Measurements from ENCODE around the gene RNF126.
A peak's percentile ranks its signal among the peaks of the same experiment; 100 is the strongest.
"Not testable (repeated sequence)": the region's sequence is repeated elsewhere in the genome, so short reads cannot be mapped to it uniquely, and the experiment has no call there.

The RNF126 gene

GRCh38 chr19:685454-685931 lies 22.5 kb upstream of the RNF126 start:
- no peak for DNase-seq

GRCh38 chr19:682678-683320 lies 19.8 kb upstream of the RNF126 start:
- no peak for DNase-seq

- peak; percentile 34 for DNase-seq
Observed at GRCh38 chr19:681029-682019, 18.3 kb upstream of the RNF126 start.

GRCh38 chr19:680287-681028 lies 17.4 kb upstream of the RNF126 start:
- peak; percentile 95 for DNase-seq

GRCh38 chr19:679418-680286 lies 16.6 kb upstream of the RNF126 start:
- DNase-seq = peak; percentile 13

- no peak for DNase-seq
Observed at GRCh38 chr19:678791-679388, 15.9 kb upstream of the RNF126 start.

- no peak for DNase-seq
Observed at GRCh38 chr19:677601-678436, 14.8 kb upstream of the RNF126 start.

- DNase-seq = no peak
Observed at GRCh38 chr19:677201-677600, 14.2 kb upstream of the RNF126 start.

- DNase-seq = no peak
Observed at GRCh38 chr19:676339-677105, 13.5 kb upstream of the RNF126 start, which contains the start of gene FSTL3. TSS of gene FSTL3 (plus strand) at chr19:676392. CDS start at chr19:676424, 32 bp downstream.

- DNase-seq = no peak
Observed at GRCh38 chr19:676007-676338, 13.0 kb upstream of the RNF126 start.

GRCh38 chr19:674282-675151 lies 11.5 kb upstream of the RNF126 start:
- no peak for DNase-seq

- no peak for DNase-seq
Observed at GRCh38 chr19:670609-671075, 7.6 kb upstream of the RNF126 start.

- not testable (repeated sequence) for DNase-seq
Observed at GRCh38 chr19:668675-669434, 5.8 kb upstream of the RNF126 start.

- not testable (repeated sequence) for DNase-seq
Observed at GRCh38 chr19:666985-667573, 4.1 kb upstream of the RNF126 start.

GRCh38 chr19:664913-665443 lies 2.0 kb upstream of the RNF126 start:
- peak; percentile 50 for DNase-seq

- no peak for DNase-seq
Observed at GRCh38 chr19:663682-664117, 686 bp upstream of the RNF126 start.
